GM12864 (cell line): Measurements from ENCODE around the gene ECI1.
"Not testable (repeated sequence)": the region's sequence is repeated elsewhere in the genome, so short reads cannot be mapped to it uniquely, and the experiment has no call there.

Experiments used
- DNase-seq: peaks from one replicate; pipeline ENCODE4 v3.0.0-alpha.2; 2011; ENCODE audit warnings: low read depth
- H3K4me3 ChIP-seq: 2 replicates; pipeline ENCODE4 v1.5.1; 2011; ENCODE audit warnings: mild to moderate bottlenecking, low read depth, low read length, control low read depth
- CTCF ChIP-seq: IDR thresholded peaks from 2 replicates; pipeline ENCODE4 v1.5.1; 2011; ENCODE audit warnings: low read depth, mild to moderate bottlenecking, moderate library complexity, low read length, control low read depth, inconsistent platforms; ENCODE audit errors: missing control alignments

Gene ECI1

DNA sequence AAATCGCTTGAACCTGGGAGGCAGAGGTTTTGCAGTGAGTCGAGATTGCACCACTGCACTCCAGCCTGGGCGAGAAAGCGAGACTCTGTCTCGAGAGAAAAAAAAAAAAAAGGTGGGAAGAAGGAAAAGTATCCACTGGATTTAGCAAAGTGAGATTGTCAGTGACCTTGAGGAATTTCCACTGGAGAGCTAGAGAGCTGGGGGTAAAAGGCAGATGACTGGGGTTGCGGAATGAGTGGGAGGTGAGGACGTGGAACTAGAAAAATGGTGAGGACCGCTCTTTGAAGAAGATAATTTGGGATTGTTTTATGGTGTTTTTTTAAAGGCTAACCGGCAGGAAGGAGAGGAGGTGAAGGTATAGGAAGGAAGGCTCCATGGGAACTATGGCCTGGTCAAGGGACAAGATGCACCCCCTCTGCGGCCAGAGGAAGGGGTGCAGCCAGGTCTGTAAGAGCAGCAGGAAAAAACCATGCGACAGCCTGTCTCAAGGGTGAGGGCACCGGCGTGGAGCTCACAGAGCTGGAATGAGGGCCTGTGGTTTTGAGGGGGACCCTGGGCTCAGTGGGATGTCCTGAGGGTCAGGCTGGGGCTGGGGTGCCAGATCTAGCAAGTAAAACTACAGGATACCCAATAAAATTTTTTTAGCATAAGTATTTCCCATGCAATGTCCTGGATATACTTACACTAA lies 46.8 kb downstream of the ECI1 start:
- no peak for DNase-seq
- no peak for TF ChIP-seq CTCF
- peak overlapping the region; percentile 58 for H3K4me3 ChIP-seq

- DNase-seq, H3K4me3 ChIP-seq: not testable (repeated sequence)
Measured at GRCh38 chr16:2203119-2203688, 48.2 kb downstream of the ECI1 start.

GRCh38 chr16:2200313-2200712 lies 51.1 kb downstream of the ECI1 start:
- TF ChIP-seq CTCF: no peak
- H3K4me3 ChIP-seq: no peak overlapping the region
- DNase-seq: no peak

DNA sequence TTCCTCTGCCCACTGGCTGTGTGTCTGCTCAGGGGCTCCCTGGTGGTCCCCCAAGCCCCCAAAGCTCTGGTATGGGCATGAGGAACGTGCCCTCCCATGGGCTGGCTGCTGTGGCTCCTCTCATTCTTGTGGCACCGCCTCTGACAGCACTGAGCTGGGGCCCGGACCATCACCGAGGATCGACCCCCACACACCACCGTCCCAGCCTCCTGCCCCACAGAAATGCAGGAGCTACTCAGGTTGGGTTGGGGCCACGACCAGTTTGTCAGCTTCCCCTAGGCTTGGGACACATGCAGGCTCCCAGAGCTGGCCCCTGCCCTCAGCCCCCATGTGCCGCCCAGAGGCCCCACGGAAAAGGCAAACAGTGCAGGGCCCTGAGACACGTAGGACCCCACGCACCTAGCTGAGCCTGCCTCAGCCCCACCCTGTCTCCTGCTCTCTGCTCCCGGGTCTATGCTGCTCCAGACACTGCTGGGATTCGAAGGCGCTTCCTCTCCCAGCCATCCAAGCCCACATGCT lies 51.7 kb downstream of the ECI1 start:
- H3K4me3 ChIP-seq: no peak overlapping the region
- DNase-seq: no peak
- no peak for TF ChIP-seq CTCF

GRCh38 chr16:2199095-2199494 lies 52.3 kb downstream of the ECI1 start:
- no peak for DNase-seq
- no peak for TF ChIP-seq CTCF
- H3K4me3 ChIP-seq: no peak overlapping the region

DNA sequence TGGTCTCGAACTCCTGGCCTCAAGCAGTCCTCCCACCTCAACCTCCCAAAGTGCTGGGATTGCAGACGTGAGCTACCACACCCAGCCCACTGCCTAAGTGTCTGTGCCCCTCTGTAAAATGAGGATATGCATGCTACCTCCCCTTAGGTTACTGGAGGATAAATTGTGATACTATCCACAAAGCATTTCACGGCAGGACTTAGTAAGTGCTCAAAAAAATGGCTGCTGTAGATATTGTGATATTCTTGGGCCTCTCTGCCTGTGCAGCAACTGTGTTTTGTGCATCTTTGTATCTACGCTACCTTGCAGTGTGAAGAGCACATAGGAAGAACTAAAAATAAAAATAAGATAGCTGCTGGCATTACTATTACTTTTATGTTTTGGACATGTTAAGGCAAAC lies 53.1 kb downstream of the ECI1 start:
- DNase-seq: no peak
- TF ChIP-seq CTCF: no peak
- no peak overlapping the region for H3K4me3 ChIP-seq

- TF ChIP-seq CTCF: no peak
- no peak for DNase-seq
- no peak overlapping the region for H3K4me3 ChIP-seq
Measured at GRCh38 chr16:2197765-2198164, 53.6 kb downstream of the ECI1 start.
